Calu3 (cell line): ENCODE measurements around the gene GARIN5A. TPM values are rescaled to one million over a fixed set of nuclear protein-coding genes. Genes with fewer than 3 reads are reported as not detected.

Source experiments
- BruUV-seq: library from RNA; stranded (reverse); fragments of 400-500 nt; replicated peaks from 2 replicates; lab custom pipeline; 2021; lab: Mats Ljungman, UMichigan
- CTCF ChIA-PET: fragments of 300-600 bp; sonication (Branson Sonifier 250); formaldehyde crosslinking; loops from one replicate; lab custom pipeline; 2022; ENCODE audit warnings: antibody characterized with exemption; lab: Charles Lee
- DNase-seq: peaks from one replicate; pipeline ENCODE4 v3.0.0; 2022
- H3K27ac Mint-ChIP-seq: one replicate; pipeline ENCODE4 v1.8.0; 2022; ENCODE audit warnings: mixed read lengths; ENCODE audit not compliant: unreplicated experiment
- H3K27me3 Mint-ChIP-seq: one replicate; pipeline ENCODE4 v1.8.0; 2022; ENCODE audit warnings: mixed read lengths; ENCODE audit not compliant: unreplicated experiment
- H3K36me3 Mint-ChIP-seq: one replicate; pipeline ENCODE4 v1.8.0; 2022; ENCODE audit warnings: mild to moderate bottlenecking, moderate library complexity, mixed read lengths; ENCODE audit not compliant: insufficient read depth, unreplicated experiment
- H3K4me1 Mint-ChIP-seq: one replicate; pipeline ENCODE4 v1.8.0; 2022; ENCODE audit warnings: mild to moderate bottlenecking, low read depth, mixed read lengths; ENCODE audit not compliant: unreplicated experiment
- H3K4me3 Mint-ChIP-seq: one replicate; pipeline ENCODE4 v1.8.0; 2022; ENCODE audit warnings: mild to moderate bottlenecking, low read depth, moderate library complexity, mixed read lengths; ENCODE audit not compliant: unreplicated experiment
- H3K9me3 Mint-ChIP-seq: one replicate; pipeline ENCODE4 v1.8.0; 2022; ENCODE audit warnings: low read depth, mixed read lengths; ENCODE audit not compliant: unreplicated experiment
- intact Hi-C: fragments of 100-400 bp; cut with micrococcal nuclease; formaldehyde crosslinking; loops from one replicate; pipeline ENCODE4 v1.10.0; 2022; ENCODE audit not compliant: unreplicated experiment
- total RNA-seq: library from RNA; stranded (reverse); gene quantifications from 2 replicates; pipeline ENCODE4 v1.2.3, GENCODE V29; 2022
- TF ChIP-seq, protein P1 (sequence below): fragments of 200-600 bp; IDR thresholded peaks from one replicate; pipeline ENCODE4 v1.8.0; 2022; ENCODE audit warnings: antibody characterized with exemption; ENCODE audit not compliant: unreplicated experiment

GARIN5A gene
- total RNA-seq, 1 experiment from 2014 or later = 6.0 TPM

DNA sequence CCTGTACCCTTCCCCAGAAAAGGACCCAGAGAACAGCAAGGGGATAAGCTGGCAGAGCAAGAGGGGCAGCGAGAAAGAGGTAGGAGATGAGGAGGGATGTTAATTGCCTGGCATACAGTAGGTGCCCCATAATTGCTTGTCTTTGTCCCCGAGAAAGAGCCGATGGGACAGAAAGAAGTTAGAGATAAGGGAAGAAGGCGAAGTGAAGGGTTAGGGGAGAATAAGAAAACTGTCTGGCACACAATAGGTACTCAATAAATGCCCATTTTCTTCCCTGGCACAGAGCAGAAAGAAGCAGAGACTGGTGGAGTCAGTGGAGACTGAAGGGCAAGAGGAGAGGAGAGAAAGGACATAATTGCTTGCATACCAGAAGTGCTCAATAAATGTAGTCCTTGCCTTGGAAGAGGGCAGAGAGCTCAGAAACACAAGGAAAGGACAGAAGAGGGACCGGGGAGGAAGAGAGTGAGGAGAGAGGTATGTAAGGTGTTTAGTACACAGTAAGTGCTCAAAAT, 18.4 kb upstream of the GARIN5A start:
- Mint-ChIP-seq H3K36me3 (peaks cover 10% of the 10 kb centered on the region), H3K4me1 (peaks cover 13% of the 10 kb centered on the region), H3K9me3 (no peaks in the 10 kb centered on the region), H3K27ac (no peak overlapping the region), H3K4me3 (no peak overlapping the region), H3K27me3 (peaks cover 22% of the 10 kb centered on the region)
- CTCF ChIA-PET = no interaction called here
- TF ChIP-seq, protein P1, sequence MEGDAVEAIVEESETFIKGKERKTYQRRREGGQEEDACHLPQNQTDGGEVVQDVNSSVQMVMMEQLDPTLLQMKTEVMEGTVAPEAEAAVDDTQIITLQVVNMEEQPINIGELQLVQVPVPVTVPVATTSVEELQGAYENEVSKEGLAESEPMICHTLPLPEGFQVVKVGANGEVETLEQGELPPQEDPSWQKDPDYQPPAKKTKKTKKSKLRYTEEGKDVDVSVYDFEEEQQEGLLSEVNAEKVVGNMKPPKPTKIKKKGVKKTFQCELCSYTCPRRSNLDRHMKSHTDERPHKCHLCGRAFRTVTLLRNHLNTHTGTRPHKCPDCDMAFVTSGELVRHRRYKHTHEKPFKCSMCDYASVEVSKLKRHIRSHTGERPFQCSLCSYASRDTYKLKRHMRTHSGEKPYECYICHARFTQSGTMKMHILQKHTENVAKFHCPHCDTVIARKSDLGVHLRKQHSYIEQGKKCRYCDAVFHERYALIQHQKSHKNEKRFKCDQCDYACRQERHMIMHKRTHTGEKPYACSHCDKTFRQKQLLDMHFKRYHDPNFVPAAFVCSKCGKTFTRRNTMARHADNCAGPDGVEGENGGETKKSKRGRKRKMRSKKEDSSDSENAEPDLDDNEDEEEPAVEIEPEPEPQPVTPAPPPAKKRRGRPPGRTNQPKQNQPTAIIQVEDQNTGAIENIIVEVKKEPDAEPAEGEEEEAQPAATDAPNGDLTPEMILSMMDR = no peak
- no TSS peak for BruUV-seq
- intact Hi-C loops = no loop called here
- no peak for DNase-seq

DNA sequence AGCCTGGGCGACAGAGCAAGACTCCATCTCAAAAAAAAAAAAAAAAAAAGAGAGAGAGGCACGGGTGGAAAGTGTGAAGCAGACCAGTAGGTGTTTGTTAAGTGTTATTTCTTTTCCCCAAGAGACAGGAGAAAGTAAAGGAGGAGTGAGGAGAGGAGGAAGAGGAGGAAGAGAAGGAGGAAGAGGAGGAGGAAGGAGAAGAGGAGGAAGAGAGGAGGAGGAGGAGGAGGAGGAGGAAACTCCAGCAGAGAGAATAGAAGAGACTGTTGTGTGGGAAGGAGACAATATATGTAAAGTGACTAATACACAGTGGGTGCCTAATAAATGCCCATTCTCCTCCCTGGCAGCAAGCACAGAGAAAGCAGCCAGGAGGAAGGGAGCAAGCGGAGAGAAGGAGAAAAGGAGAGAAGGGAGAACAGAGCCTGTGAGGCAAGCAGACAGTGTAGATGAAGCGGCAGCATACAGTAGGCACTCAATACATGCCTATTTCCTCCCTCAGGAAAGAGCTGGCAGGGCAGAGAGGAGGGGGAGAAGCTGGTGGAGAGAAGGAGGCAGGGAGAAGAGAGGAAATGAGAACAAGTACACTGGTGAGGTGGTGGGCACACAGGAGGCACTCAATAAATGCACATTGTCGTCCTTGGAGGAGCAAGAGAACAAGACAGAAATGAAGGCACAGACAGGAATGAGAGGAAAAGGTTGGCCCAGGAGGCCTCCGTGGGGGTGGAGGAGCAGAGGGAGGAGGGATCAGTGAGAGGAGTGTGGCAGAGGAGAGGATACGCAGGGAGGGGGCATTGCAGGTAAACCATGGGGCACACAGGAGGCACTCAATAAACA, 17.8 kb upstream of the GARIN5A start:
- CTCF ChIA-PET = interaction anchor here (0.6 to 0.7 kb wide), 2 partner anchors 111 to 382 kb away, joined by 4 read pairs; partner anchors contain the start of gene POLD1
- Mint-ChIP-seq H3K9me3 (no peaks in the 10 kb centered on the region), H3K27me3 (peaks cover 22% of the 10 kb centered on the region), H3K4me1 (peaks cover 13% of the 10 kb centered on the region), H3K36me3 (peaks cover 14% of the 10 kb centered on the region), H3K4me3 (no peak overlapping the region), H3K27ac (no peak overlapping the region)
- BruUV-seq = no TSS peak
- intact Hi-C loops = no loop called here
- TF ChIP-seq, protein P1 = no peak
- DNase-seq = no peak

DNA sequence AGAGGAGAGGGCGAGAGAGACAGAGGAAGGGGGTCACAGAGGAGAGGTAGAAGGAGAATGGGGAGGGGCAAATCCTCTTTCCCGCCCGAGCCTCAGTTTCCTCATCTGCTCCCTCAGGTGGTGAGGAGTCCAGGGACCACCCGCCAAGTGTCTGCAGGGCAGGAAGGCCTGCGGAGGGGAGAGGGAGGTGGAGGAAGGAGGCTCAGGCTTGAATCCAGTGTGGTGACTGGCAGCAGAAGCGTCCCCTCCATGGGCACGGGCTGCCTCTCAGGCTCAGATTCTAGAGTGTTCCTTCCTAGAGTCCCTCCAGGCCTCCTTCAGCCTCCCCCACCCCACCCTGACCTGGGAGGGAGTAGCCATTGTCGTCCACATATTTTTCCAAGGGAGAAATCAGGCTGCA, 16.5 kb upstream of the GARIN5A start:
- intact Hi-C loops = no loop called here
- Mint-ChIP-seq H3K36me3 (peaks cover 14% of the 10 kb centered on the region), H3K9me3 (no peaks in the 10 kb centered on the region), H3K4me1 (peaks cover 13% of the 10 kb centered on the region), H3K27me3 (peaks cover 22% of the 10 kb centered on the region), H3K4me3 (no peak overlapping the region), H3K27ac (no peak overlapping the region)
- no TSS peak for BruUV-seq
- CTCF ChIA-PET = no interaction called here
- TF ChIP-seq, protein P1 = no peak
- no peak for DNase-seq

DNA sequence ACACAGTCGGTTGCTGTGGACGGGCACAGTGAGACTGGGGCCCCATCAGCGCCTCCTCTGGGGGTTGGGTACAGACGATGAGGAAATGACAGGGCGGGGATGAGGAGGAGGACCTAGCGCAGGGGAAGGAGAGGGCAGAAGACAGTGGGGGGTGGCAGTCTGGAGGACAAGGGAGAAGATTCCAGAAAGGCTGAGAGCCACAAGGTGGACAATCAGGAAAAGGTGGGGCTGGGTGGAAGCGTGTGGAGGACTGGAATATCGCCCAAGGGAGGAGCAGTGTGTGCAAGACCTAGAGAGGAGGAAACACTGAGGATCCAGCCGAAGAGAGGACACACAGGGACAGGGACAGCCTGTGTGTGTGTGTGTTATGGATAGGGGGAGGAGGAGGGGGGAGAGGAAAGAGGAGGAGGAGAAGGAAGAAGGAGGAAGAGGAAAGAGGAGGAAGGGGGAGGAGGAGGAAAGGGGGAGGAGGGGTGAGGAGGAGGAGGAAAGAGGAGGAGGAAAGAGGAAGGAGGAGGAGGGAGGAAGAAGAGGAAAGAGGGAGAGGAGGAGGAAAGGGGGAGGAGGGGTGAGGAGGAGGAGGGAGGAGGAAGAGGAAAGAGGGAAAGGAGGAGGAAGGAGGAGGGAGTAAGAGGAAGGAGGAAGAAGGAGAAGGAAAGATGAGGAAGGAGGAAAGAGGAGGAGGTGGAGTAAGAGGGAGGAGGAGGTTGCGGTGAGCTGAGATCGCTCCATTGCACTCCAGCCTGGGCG, 15.8 kb upstream of the GARIN5A start:
- Mint-ChIP-seq H3K27ac (peak overlapping the region; percentile 25), H3K9me3 (no peaks in the 10 kb centered on the region), H3K36me3 (peaks cover 14% of the 10 kb centered on the region), H3K4me3 (no peak overlapping the region), H3K27me3 (peaks cover 22% of the 10 kb centered on the region), H3K4me1 (peaks cover 13% of the 10 kb centered on the region)
- BruUV-seq = no TSS peak
- peak; percentile 38 for DNase-seq
- CTCF ChIA-PET = interaction anchor here (0.6 kb wide), 1 partner anchor 122 kb away, joined by 6 read pairs; no protein-coding TSS in a partner anchor
- intact Hi-C loops = no loop called here
- TF ChIP-seq, protein P1 = no peak
